GM21717 (cell line): ENCODE results near the gene SLC22A6.
"Not testable (repeated sequence)": the region's sequence is repeated elsewhere in the genome, so short reads cannot be mapped to it uniquely, and the experiment has no call there.

Experiments
- ATAC-seq: cut with Tn5 transposase; IDR thresholded peaks from one replicate; pipeline ENCODE4 v1.9.1; 2021; ENCODE audit warnings: mild to moderate bottlenecking, moderate library complexity; ENCODE audit not compliant: unreplicated experiment

Gene SLC22A6

DNA sequence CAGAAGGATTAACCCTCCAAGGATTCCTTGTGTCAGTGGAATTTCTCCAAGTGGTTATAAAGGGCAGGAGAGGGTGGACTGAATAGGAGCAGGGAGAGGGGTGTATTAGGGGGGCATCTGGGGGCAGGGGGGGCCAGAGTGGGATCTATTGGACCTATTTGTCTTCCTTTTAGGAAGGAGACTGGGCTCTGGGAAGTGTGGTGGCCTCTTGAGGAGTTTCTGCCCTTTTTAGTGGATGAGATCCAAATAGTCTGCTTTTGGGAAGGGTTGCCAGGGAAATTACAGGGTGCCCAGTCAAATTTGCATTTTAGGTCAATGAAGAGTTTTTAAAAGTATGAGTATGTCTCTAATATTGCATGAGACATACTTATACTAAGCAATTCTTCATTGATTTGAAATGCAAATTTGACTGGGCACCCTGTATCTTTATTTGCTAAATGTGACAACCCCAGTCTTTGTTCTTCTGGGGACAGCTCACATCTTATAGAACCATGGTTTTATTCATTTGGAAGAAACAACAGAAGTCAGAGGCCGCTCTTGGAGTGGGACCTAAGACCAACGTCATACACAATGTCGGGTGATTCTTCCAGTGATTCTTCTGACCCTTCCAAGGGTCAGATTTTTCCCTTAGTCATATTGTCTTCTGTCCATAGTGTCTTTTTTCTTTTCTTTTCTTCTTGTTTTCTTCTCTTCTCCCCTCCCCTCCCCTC, 429 bp upstream of the SLC22A6 start:
- ATAC-seq: no peak

- ATAC-seq: no peak
These were observed 1.1 kb downstream of the SLC22A6 start for GRCh38 chr11:62983536-62984199.

- no peak for ATAC-seq
These were observed 3.0 kb downstream of the SLC22A6 start for GRCh38 chr11:62981743-62982142.

GRCh38 chr11:62980133-62980760, 4.5 kb downstream of the SLC22A6 start:
- ATAC-seq: no peak

DNA sequence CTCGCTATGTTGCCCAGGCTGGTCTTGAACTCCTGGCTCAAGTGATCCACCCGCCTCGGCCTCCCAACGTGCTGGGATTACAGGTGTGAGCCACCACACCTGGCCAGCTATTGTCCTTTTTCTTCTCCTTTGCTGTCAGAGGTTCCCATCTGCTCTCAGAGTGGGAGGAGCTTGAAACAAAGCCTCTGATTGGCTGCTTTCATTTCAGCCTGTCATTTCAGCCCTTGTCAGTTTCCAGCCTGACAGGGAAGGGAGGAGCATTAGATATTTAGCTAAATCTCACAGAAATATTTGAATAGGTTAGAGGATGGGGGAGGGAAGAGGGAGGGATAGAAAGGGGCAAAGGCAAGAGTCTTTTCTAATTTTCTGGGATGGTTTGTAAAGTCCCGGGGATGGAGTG, 8.7 kb downstream of the SLC22A6 start:
- ATAC-seq: no peak

GRCh38 chr11:62974848-62975522, 9.8 kb downstream of the SLC22A6 start:
- ATAC-seq: no peak

DNA sequence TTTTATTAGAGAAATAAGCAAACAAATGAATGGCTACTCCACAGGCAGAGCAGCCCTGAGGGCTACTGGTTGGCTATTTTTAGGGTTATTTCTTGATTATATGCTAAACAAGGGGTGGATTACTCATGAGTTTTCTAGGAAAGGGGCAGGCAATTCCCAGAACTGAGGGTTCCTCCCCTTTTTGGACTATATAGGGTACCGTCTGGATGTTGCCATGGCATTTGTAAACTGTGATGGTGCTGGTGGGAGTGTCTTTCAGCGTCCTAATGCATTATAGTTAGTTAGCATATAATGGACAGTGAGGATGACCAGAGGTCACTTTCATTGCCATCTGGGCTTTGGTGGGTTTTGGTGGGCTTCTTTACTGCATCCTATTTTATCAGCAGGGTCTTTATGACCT, 19.2 kb downstream of the SLC22A6 start:
- ATAC-seq: no peak

- ATAC-seq: no peak
These were observed 22.4 kb downstream of the SLC22A6 start for GRCh38 chr11:62962391-62962790.

DNA sequence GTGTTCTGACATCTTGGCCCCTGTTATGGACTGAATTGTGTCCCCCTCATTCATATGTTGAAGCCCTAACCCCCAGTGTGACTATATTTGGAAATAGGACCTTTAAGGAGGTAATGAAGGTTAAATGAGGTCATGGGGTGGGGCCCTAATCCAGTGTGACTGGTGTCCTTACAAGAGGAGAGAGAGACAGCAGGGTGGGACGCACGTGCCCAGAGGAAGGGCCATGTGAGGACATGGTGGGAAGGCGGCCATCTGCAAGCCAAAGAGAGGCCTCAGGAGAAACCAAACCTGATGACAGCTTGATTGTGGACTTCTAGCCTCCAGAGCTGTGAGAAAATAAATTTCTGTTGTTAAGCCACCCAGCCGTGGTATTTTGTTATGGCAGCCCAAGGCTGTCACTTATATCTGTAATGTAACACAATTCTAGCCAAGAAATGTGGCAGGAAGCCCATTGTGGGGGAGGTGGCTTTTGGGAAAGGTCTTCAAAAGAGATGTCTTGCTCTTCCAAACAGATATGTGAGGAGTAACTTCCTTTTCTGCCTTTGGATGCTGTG, 23.7 kb downstream of the SLC22A6 start:
- no peak for ATAC-seq

GRCh38 chr11:62959422-62959980, 25.3 kb downstream of the SLC22A6 start:
- ATAC-seq: no peak

DNA sequence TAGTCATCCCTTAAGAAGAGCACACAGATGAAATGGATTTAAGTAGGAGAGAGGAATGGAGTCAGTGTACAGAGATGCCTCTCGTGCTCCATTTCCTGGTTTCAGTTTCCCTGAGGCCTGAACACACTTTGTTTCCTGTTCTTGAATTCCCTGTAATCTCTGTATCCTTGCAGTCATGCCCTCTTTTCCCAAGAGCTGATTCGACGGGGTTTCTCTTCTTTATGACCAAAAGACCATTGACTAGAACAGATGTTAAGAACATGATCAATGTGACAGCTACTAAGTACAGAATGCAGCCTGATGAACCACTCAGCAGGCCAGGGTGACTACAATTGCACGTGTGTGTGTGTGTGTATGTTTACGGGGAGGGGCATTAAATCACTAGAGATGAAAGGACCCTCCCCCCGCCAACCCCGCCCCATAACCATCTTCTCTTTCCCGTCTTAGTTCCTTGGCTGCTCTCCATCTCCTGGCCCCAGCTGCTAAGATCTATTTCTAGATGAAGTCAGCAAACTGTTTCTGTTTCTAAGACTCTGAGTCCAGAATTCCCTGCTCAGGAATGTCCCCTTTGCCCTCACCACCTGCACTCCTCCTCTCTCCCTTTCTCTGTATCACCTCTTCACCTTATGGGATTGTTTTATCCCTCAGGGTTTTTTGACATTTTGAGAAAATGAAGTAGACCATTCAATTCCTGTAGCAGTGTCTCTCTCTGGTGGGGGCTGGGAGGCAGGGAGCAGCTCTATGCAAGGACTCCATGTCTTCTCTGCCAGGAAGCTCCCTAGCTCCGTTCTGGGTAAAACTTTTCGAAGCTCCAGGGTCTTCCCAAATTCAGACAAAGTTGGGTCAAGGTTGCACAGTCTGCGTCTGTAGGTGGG, 26.0 kb downstream of the SLC22A6 start:
- ATAC-seq: no peak

DNA sequence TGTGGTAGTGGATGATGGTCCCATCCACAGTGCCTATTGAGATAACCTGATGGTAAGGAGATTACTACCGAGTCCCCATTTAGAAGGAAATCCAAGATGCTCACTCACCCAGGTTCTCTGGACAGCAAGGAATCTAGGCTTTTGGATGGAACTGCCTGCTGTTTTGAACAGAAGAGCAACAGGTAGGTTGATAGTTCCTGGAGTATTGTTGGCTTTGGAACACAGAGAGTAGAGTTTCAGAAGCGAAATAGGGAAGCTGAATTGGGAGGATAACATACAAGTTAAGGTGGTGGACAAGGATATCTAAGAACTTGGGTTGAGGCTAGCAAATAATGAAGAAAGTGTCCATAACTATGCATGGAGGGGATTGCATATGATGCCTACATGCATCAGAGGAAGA, 27.6 kb downstream of the SLC22A6 start:
- ATAC-seq: no peak

DNA sequence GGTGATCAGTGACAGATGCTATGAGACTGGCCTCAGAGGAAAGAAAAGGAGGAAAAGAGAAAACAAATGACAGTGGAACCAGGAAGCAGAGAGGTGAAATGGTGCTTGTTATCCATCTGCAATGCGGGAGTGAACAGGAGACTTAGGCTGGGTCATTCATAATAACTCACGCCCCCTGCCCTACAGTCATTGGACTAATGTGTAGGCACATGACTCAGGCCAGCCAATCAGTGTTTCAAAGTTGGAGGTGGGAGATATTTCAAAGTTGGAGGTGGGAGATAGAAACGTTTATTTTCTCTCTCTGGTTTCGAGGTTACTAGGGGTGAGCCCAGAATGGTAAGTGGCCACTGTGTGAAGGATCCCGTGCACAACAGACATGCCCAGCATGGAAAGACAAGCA, 30.3 kb downstream of the SLC22A6 start:
- ATAC-seq: no peak

DNA sequence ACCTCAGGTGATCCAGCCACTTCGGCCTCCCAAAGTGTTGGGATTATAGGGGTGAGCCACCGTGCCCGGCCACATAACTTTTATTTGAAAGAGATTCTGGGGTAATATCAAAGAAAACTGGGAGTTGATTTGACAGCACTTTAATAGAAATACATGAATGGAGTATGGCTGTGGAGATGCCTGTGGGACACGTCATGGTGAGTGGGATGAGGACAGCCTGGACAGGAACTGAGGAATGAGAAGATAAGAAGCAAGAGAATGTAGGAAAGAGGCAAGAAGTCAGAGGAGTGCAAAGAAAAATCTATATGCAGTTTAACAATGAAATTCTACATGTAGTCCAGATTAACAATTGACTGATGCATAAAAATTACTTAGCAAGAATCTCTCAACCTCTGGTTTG, 31.0 kb downstream of the SLC22A6 start:
- no peak for ATAC-seq

GRCh38 chr11:62948765-62949320, 35.9 kb downstream of the SLC22A6 start:
- ATAC-seq: no peak

DNA sequence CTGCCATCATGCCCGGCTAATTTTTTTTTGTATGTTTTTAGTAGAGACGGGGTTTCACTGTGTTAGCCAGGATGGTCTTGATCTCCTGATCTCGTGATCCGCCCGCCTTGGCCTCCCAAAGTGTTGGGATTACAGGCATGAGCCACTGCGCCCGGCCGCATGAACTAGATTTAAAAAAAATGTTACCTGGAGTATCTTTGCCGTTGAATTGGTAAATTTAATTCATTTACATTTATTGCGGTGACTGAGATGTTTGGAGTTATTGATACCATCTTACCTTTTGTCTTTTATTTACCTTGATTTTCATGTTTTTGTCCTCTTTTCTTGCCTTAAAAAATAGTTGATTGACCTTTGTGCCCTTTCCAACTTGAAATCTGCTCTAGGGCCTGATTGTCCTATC, 39.2 kb downstream of the SLC22A6 start:
- not testable (repeated sequence) for ATAC-seq

GRCh38 chr11:62937528-62937927, 47.2 kb downstream of the SLC22A6 start:
- ATAC-seq: not testable (repeated sequence)

- no peak for ATAC-seq
These were observed 50.3 kb downstream of the SLC22A6 start for GRCh38 chr11:62934496-62934785.

DNA sequence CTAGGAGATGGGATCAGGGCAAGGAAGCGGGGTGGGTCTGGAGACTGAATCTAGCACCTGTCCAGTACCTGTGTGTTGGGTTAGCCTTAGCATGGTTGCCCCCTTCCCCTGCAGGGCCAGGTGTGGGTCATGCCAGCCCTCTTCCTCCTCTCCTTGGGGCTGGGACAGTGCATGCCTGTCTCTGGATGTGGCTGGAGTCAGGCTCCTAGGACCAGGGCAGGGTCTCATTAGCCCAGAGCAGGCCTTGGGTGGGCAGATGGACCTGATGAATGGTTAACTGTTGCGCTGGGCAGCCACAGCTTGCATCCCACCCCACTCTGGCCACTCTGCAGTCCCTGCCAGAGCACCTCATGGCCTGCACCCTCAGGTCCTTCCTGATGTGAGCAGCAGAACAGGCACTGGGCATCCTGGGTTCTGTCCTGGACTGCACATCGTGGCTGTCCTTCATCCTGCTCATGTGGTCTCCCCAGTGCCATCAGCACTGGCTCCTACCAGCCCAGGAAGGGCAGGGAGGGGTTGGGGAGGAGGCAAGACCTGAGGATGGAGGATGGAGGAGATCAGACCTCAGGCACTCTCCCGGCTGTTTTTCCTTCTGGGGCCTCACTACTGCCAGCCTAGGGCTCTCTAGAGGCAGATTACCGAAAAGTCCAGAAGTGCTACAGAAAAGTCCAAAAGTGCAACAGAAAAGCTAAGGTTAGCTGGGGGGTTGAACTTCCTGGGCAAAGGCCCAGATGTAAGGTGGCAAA, 50.8 kb downstream of the SLC22A6 start:
- ATAC-seq: no peak
